Neural crest cell (in vitro differentiated cells): Measurements from ENCODE around the gene PSMG2. TPM values are rescaled to one million over a fixed set of nuclear protein-coding genes. Genes with fewer than 3 reads are reported as not detected.
"Not testable (repeated sequence)": the region's sequence is repeated elsewhere in the genome, so short reads cannot be mapped to it uniquely, and the experiment has no call there.

Experiments used
- DNase-seq: peaks from one replicate; pipeline ENCODE4 v3.0.0; 2021; ENCODE audit warnings: low read depth, mixed read lengths, low spot score
- H3K27ac Mint-ChIP-seq: one replicate; pipeline ENCODE4 v1.8.0; 2021; ENCODE audit warnings: mild to moderate bottlenecking, mixed read lengths; ENCODE audit not compliant: unreplicated experiment
- H3K27me3 Mint-ChIP-seq: 2 replicates; pipeline ENCODE4 v1.8.0; 2021; ENCODE audit warnings: low read depth, mild to moderate bottlenecking, mixed read lengths
- H3K36me3 Mint-ChIP-seq: 2 replicates; pipeline ENCODE4 v1.8.0; 2021; ENCODE audit warnings: low read depth, mild to moderate bottlenecking, mixed read lengths
- H3K4me1 Mint-ChIP-seq: 2 replicates; pipeline ENCODE4 v1.8.0; 2021; ENCODE audit warnings: mixed read lengths
- H3K4me3 Mint-ChIP-seq: one replicate; pipeline ENCODE4 v1.8.0; 2021; ENCODE audit warnings: mild to moderate bottlenecking, mixed read lengths
- H3K9me3 Mint-ChIP-seq: 2 replicates; pipeline ENCODE4 v1.8.0; 2021; ENCODE audit warnings: mixed read lengths
- CTCF ChIP-seq: fragments of 200-600 bp; sonication (generic); conservative IDR thresholded peaks from 2 replicates; pipeline ENCODE4 v1.5.0; 2021; ENCODE audit warnings: antibody characterized with exemption, mild to moderate bottlenecking
- total RNA-seq: library from RNA; stranded (reverse); gene quantifications from 2 replicates; pipeline ENCODE4 v1.2.1, GENCODE V29; 2021

PSMG2 gene
- total RNA-seq, 1 donor from 2014 or later, result 61.4 TPM

- Mint-ChIP-seq H3K4me1 (peaks cover 8% of the 10 kb centered on the region), H3K4me3 (no peak overlapping the region), H3K27me3 (no peaks in the 10 kb centered on the region), H3K9me3 (no peaks in the 10 kb centered on the region), H3K36me3 (no peaks in the 10 kb centered on the region), H3K27ac (peak overlapping the region; percentile 67)
- DNase-seq, result no peak
- no peak for TF ChIP-seq CTCF
Observed at GRCh38 chr18:12750076-12750714, 47.4 kb downstream of the PSMG2 start.

- no peak overlapping the region for H3K27ac Mint-ChIP-seq
- no peak for DNase-seq
- H3K27me3 Mint-ChIP-seq, result no peaks in the 10 kb centered on the region
- no peak overlapping the region for H3K4me3 Mint-ChIP-seq
- no peaks in the 10 kb centered on the region for H3K36me3 Mint-ChIP-seq
- peaks cover 8% of the 10 kb centered on the region for H3K4me1 Mint-ChIP-seq
- no peak for TF ChIP-seq CTCF
- H3K9me3 Mint-ChIP-seq, result no peaks in the 10 kb centered on the region
Observed at GRCh38 chr18:12750715-12751502, 48.1 kb downstream of the PSMG2 start.

GRCh38 chr18:12751503-12751884 lies 48.7 kb downstream of the PSMG2 start:
- Mint-ChIP-seq H3K27me3 (no peaks in the 10 kb centered on the region), H3K36me3 (no peaks in the 10 kb centered on the region), H3K4me1 (peaks cover 8% of the 10 kb centered on the region), H3K4me3 (no peak overlapping the region), H3K27ac (no peak overlapping the region), H3K9me3 (peaks cover under 1% of the 10 kb centered on the region)
- TF ChIP-seq CTCF, result no peak
- no peak for DNase-seq

GRCh38 chr18:12751891-12752290 lies 49.0 kb downstream of the PSMG2 start:
- H3K27ac Mint-ChIP-seq, result no peak overlapping the region
- no peak overlapping the region for H3K4me3 Mint-ChIP-seq
- H3K36me3 Mint-ChIP-seq, result no peaks in the 10 kb centered on the region
- H3K27me3 Mint-ChIP-seq, result no peaks in the 10 kb centered on the region
- peaks cover 3% of the 10 kb centered on the region for H3K9me3 Mint-ChIP-seq
- no peak for TF ChIP-seq CTCF
- H3K4me1 Mint-ChIP-seq, result peaks cover 8% of the 10 kb centered on the region
- DNase-seq, result no peak

GRCh38 chr18:12754511-12754910 lies 51.7 kb downstream of the PSMG2 start:
- Mint-ChIP-seq H3K4me3 (no peak overlapping the region), H3K9me3 (peaks cover 5% of the 10 kb centered on the region), H3K4me1 (peaks cover 8% of the 10 kb centered on the region), H3K27ac (no peak overlapping the region), H3K36me3 (no peaks in the 10 kb centered on the region), H3K27me3 (no peaks in the 10 kb centered on the region)
- no peak for TF ChIP-seq CTCF
- no peak for DNase-seq

- H3K36me3 Mint-ChIP-seq, H3K4me3 Mint-ChIP-seq, H3K27ac Mint-ChIP-seq, H3K9me3 Mint-ChIP-seq, DNase-seq, H3K27me3 Mint-ChIP-seq, H3K4me1 Mint-ChIP-seq: not testable (repeated sequence)
Observed at GRCh38 chr18:12755606-12756005, 52.8 kb downstream of the PSMG2 start.

GRCh38 chr18:12756619-12757239 lies 53.9 kb downstream of the PSMG2 start:
- not testable (repeated sequence) for H3K4me3 Mint-ChIP-seq, H3K36me3 Mint-ChIP-seq, DNase-seq, H3K27ac Mint-ChIP-seq, H3K27me3 Mint-ChIP-seq, H3K9me3 Mint-ChIP-seq, H3K4me1 Mint-ChIP-seq

- peaks cover 11% of the 10 kb centered on the region for H3K4me1 Mint-ChIP-seq
- not testable (repeated sequence) for H3K36me3 Mint-ChIP-seq, H3K4me3 Mint-ChIP-seq, DNase-seq, H3K9me3 Mint-ChIP-seq, H3K27me3 Mint-ChIP-seq, H3K27ac Mint-ChIP-seq
Observed at GRCh38 chr18:12758566-12758965, 55.7 kb downstream of the PSMG2 start.
